ENCODE data around the gene SPTAN1. TPM values are rescaled to one million over a fixed set of nuclear protein-coding genes. Genes with fewer than 3 reads are reported as not detected.
A peak's percentile ranks its signal among the peaks of the same experiment; 100 is the strongest.
"Not testable (repeated sequence)": the region's sequence is repeated elsewhere in the genome, so short reads cannot be mapped to it uniquely, and the experiment has no call there.

SPTAN1 gene
- total RNA-seq = 368 TPM

DNA sequence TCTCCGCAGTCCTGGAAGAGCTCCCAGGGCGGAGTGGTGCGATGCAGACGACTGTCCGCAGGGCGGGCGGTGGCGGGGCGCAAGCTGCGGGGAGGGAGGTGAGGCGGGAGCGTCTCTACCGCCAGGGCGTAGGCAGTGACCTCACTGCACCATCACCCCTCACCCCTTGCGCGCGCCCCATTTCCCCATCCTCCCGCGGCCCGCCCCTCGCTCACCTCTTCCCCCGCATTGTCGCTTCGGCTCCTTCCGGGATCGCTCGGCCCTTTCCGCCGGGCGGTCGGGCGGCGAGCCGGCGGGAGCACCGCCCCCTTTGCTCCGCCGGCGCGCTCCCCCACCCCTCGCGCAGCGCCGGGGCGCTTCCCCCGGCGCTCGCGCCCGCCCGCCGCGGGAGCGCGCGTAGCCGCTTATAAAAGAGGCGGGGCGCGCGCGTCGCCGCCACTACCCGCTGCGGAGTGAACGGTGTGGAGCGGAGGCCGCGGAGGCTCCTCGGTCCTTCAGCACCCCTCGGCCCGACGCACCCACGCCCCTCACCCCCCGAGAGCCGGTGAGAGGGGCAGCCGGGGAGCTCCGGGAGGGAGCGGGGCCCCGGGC is at the start of gene SPTAN1:
Gene SPTAN1, plus strand, starts transcription at position 435 of the 591 bp plus-strand sequence. CDS start 14,154 bp downstream, outside the sequence.
- H3K4me1 ChIP-seq (ENCODE audit: control insufficient read depth in 3 of 3, insufficient read depth in 3 of 3, low read length in 3 of 3) = peaks cover 37 to 47% (median 44%) of the 10 kb centered on the region in 3 donors

DNA sequence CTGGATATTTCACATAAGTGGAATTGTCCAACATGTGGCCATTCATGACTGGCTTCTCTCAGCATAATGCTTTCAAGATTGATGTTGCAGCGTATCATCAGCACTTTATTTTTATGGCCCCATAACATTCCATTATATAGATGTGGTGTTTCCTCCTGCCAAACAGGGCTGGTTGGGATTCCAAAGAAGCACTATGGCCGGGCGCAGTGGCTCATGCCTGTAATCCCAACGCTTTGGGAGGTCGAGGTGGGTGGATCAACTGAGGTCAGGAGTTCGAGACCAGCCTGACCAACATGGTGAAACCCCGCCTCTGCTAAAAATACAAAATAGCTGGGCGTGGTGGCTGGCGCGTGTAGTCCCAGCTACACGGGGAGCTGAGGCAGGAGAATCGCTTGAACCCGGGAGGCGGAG is 49.0 kb upstream of the SPTAN1 start:
- H3K9ac ChIP-seq (ENCODE audit: low read depth in 1 of 3, low read length in 3 of 3); H3K27ac ChIP-seq (ENCODE audit: low read depth, low read length); H3K36me3 ChIP-seq (ENCODE audit: control insufficient read depth in 3 of 3, insufficient read depth in 3 of 3, low read length in 3 of 3); H3K27me3 ChIP-seq (ENCODE audit: control insufficient read depth in 3 of 3, insufficient read depth in 3 of 3, low read length in 3 of 3); H3K9me3 ChIP-seq (ENCODE audit: control insufficient read depth in 3 of 3, low read length in 3 of 3): not testable (repeated sequence)
- Histone ChIP-seq H3K4me3 (ENCODE audit: low read length in 3 of 3) (peak overlapping the region in 2 of 3 donors; percentile 96 to 98), H3K4me1 (ENCODE audit: control insufficient read depth in 3 of 3, insufficient read depth in 3 of 3, low read length in 3 of 3) (peaks cover 8 to 19% (median 19%) of the 10 kb centered on the region in 3 donors)

More for the DNA sequence above, at the start of gene SPTAN1:
- Histone ChIP-seq H3K9ac (ENCODE audit: low read depth in 1 of 3, low read length in 3 of 3) (peak within 1 kb of the TSS; percentile 79 to 89 (median 82)), H3K9me3 (ENCODE audit: control insufficient read depth in 3 of 3, low read length in 3 of 3) (no peaks in the 10 kb centered on the region), H3K36me3 (ENCODE audit: control insufficient read depth in 3 of 3, insufficient read depth in 3 of 3, low read length in 3 of 3) (no peaks in the 10 kb centered on the region), H3K4me3 (ENCODE audit: low read length in 3 of 3) (peak within 1 kb of the TSS; percentile 83 to 93 (median 84)), H3K27me3 (ENCODE audit: control insufficient read depth in 3 of 3, insufficient read depth in 3 of 3, low read length in 3 of 3) (no peaks in the 10 kb centered on the region), H3K27ac (ENCODE audit: low read depth, low read length) (peak within 1 kb of the TSS; percentile 78)

DNA sequence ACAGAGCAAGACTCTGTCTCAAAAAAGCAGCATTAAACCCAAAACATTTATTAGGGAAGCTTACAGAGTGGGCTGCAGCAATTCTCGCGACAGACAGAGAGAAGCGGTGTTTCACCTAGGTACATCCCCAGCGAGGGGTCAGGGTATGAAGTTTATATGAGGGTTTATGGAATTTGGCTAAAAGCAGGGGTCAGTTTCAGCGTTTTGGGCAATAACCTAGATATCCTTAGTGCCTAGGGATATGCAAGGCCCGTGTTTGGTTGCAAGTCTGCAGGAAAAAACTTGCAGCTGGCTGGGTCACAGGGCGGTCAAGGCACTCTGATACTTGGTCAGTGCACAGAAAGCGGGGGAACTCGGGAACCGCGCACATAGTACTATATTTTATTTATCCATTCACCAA is 48.5 kb upstream of the SPTAN1 start:
- Histone ChIP-seq H3K4me3 (ENCODE audit: low read length in 3 of 3) (peak overlapping the region; percentile 96 to 99 (median 98)), H3K9me3 (ENCODE audit: control insufficient read depth in 3 of 3, low read length in 3 of 3) (no peaks in the 10 kb centered on the region), H3K4me1 (ENCODE audit: control insufficient read depth in 3 of 3, insufficient read depth in 3 of 3, low read length in 3 of 3) (peaks cover 8 to 19% (median 19%) of the 10 kb centered on the region in 3 donors), H3K27me3 (ENCODE audit: control insufficient read depth in 3 of 3, insufficient read depth in 3 of 3, low read length in 3 of 3) (no peaks in the 10 kb centered on the region), H3K9ac (ENCODE audit: low read depth in 1 of 3, low read length in 3 of 3) (peak overlapping the region; percentile 72 to 97 (median 79)), H3K36me3 (ENCODE audit: control insufficient read depth in 3 of 3, insufficient read depth in 3 of 3, low read length in 3 of 3) (peaks cover 2 to 6% (median 4%) of the 10 kb centered on the region in 3 donors), H3K27ac (ENCODE audit: low read depth, low read length) (no peak overlapping the region)

DNA sequence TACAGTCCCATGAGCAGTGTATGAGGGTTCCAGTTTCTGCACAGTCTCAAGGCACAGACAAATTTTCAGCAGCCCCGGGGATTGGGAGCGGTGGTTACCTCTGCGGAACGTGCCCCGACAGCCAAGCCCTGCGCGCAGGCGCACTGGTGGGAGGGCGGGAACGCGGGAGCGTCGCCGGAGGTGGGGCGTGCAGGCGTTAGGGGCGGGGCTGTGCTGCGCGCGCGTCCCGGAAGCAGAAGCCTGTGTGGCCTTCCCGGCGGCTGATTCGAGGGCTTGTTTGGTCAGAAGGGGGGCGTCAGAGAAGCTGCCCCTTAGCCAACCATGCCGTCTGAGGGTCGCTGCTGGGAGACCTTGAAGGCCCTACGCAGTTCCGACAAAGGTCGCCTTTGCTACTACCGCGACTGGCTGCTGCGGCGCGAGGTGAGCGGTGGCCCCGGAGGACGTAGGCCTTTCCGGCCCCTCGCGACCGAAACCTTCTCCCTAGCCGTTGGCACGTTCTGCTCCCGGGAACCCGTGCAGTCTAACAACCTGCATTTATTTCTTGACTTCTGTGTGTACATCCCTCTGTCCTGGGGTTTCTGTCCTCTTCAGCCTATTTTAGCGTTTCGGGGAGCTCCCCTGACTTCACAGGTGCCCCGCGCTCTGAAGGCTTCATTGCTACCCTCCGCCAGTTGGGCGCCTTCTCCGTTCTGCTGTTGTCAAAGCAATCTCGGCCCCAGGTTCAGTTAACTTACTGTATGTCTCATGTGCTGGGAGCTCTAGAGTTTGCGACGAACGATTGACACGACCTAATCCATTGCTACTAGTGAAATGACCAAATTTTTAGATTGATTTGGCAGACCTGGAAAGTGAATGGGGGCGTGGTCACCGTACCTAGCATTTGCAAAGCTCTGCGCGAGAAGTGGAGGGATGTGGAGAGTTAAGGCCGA is 47.6 kb upstream of the SPTAN1 start, which contains the start of gene GLE1:
Gene GLE1, plus strand, starts transcription at position 235 of the 929 bp plus-strand sequence. Its CDS starts 87 bp downstream, at position 322.
- H3K4me3 ChIP-seq (ENCODE audit: low read length in 3 of 3) = peak within 1 kb of the TSS; percentile 96 to 99 (median 98)
- H3K9ac ChIP-seq (ENCODE audit: low read depth in 1 of 3, low read length in 3 of 3) = peak within 1 kb of the TSS; percentile 79 to 99 (median 97)
- H3K27me3 ChIP-seq (ENCODE audit: control insufficient read depth in 3 of 3, insufficient read depth in 3 of 3, low read length in 3 of 3) = no peaks in the 10 kb centered on the region
- peaks cover 8 to 19% (median 19%) of the 10 kb centered on the region in 3 donors for H3K4me1 ChIP-seq (ENCODE audit: control insufficient read depth in 3 of 3, insufficient read depth in 3 of 3, low read length in 3 of 3)
- H3K36me3 ChIP-seq (ENCODE audit: control insufficient read depth in 3 of 3, insufficient read depth in 3 of 3, low read length in 3 of 3) = peaks cover 2 to 9% (median 7%) of the 10 kb centered on the region in 3 donors
- peak within 1 kb of the TSS; percentile 75 for H3K27ac ChIP-seq (ENCODE audit: low read depth, low read length)
- H3K9me3 ChIP-seq (ENCODE audit: control insufficient read depth in 3 of 3, low read length in 3 of 3) = no peaks in the 10 kb centered on the region

GRCh38 chr9:128505414-128505765 is 47.0 kb upstream of the SPTAN1 start:
- Histone ChIP-seq H3K36me3 (ENCODE audit: control insufficient read depth in 3 of 3, insufficient read depth in 3 of 3, low read length in 3 of 3) (peaks cover 5 to 11% (median 10%) of the 10 kb centered on the region in 3 donors), H3K9me3 (ENCODE audit: control insufficient read depth in 3 of 3, low read length in 3 of 3) (no peaks in the 10 kb centered on the region), H3K27ac (ENCODE audit: low read depth, low read length) (peak overlapping the region; percentile 75), H3K4me1 (ENCODE audit: control insufficient read depth in 3 of 3, insufficient read depth in 3 of 3, low read length in 3 of 3) (peaks cover 8 to 19% (median 19%) of the 10 kb centered on the region in 3 donors), H3K9ac (ENCODE audit: low read depth in 1 of 3, low read length in 3 of 3) (peak overlapping the region; percentile 79 to 99 (median 97)), H3K4me3 (ENCODE audit: low read length in 3 of 3) (peak overlapping the region; percentile 96 to 99 (median 98)), H3K27me3 (ENCODE audit: control insufficient read depth in 3 of 3, insufficient read depth in 3 of 3, low read length in 3 of 3) (no peaks in the 10 kb centered on the region)

DNA sequence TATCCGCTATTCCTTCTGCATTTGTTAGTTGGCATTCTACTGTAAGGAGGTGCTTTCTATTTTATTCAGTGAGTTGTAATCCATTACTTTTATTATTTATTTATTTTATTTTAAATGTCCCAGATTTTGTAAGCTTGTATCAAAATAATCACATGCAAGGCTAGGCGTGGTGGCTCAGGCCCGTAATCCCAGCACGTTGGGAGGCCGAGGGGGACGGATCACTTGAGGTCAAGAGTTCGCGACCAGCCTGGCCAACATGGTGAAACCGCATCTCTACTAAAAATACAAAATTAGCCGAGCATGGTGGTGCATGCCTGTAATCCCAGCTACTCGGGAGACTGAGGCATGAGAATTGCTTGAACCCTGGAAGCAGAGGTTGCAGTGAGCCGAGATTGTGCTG is 46.5 kb upstream of the SPTAN1 start:
- H3K9ac ChIP-seq (ENCODE audit: low read depth in 1 of 3, low read length in 3 of 3) = peak overlapping the region; percentile 34 to 97 (median 79)
- not testable (repeated sequence) for H3K9me3 ChIP-seq (ENCODE audit: control insufficient read depth in 3 of 3, low read length in 3 of 3); H3K27me3 ChIP-seq (ENCODE audit: control insufficient read depth in 3 of 3, insufficient read depth in 3 of 3, low read length in 3 of 3); H3K27ac ChIP-seq (ENCODE audit: low read depth, low read length)
- peaks cover 8 to 19% (median 19%) of the 10 kb centered on the region in 3 donors for H3K4me1 ChIP-seq (ENCODE audit: control insufficient read depth in 3 of 3, insufficient read depth in 3 of 3, low read length in 3 of 3)
- peak overlapping the region; percentile 96 to 99 (median 98) for H3K4me3 ChIP-seq (ENCODE audit: low read length in 3 of 3)
- peaks cover 5 to 12% (median 12%) of the 10 kb centered on the region in 3 donors for H3K36me3 ChIP-seq (ENCODE audit: control insufficient read depth in 3 of 3, insufficient read depth in 3 of 3, low read length in 3 of 3)

DNA sequence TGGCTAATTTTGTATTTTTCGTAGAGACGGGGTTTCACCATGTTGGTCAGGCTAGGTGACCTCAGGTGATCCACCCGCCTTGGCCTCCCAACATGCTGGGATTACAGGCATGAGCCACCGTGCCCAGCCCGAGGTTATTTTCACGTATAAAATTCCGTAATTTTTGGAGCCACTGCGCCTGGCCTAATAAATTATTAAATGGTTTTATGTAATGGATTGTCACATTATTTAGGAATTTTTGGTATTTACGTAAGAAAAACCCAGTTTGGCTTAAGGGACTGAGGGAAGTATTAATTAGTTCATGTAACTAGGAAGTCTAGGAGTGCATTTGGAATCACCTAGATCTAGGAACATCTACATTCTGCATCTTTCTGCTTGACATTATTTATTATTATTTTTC is 39.6 kb upstream of the SPTAN1 start:
- Histone ChIP-seq H3K36me3 (ENCODE audit: control insufficient read depth in 3 of 3, insufficient read depth in 3 of 3, low read length in 3 of 3) (peaks cover 7 to 32% (median 30%) of the 10 kb centered on the region in 3 donors), H3K4me3 (ENCODE audit: low read length in 3 of 3) (no peak overlapping the region), H3K9ac (ENCODE audit: low read depth in 1 of 3, low read length in 3 of 3) (no peak overlapping the region), H3K9me3 (ENCODE audit: control insufficient read depth in 3 of 3, low read length in 3 of 3) (no peaks in the 10 kb centered on the region), H3K27ac (ENCODE audit: low read depth, low read length) (no peak overlapping the region), H3K4me1 (ENCODE audit: control insufficient read depth in 3 of 3, insufficient read depth in 3 of 3, low read length in 3 of 3) (no peaks in the 10 kb centered on the region), H3K27me3 (ENCODE audit: control insufficient read depth in 3 of 3, insufficient read depth in 3 of 3, low read length in 3 of 3) (no peaks in the 10 kb centered on the region)

DNA sequence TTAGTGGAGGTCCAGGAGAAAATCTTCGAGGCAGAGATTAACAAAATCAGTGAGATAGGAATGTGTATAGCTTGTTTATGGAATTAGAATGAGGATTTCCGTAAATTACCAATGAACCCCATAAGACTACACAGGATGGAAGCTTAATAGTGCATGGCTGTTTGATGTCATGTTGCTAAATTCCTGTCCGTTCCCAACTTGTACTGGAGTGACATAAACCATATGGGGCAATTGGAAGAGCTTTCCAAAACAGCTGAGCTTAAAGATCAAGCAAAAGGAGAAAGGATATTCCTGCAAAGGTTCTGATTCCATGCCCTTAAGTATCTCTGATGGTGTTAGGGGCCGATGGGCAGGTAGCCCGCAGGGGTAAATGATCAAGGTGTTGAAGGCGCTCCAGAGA is 30.4 kb upstream of the SPTAN1 start:
- no peak overlapping the region for H3K4me3 ChIP-seq (ENCODE audit: low read length in 3 of 3)
- peaks cover 21 to 31% (median 31%) of the 10 kb centered on the region in 3 donors for H3K36me3 ChIP-seq (ENCODE audit: control insufficient read depth in 3 of 3, insufficient read depth in 3 of 3, low read length in 3 of 3)
- H3K4me1 ChIP-seq (ENCODE audit: control insufficient read depth in 3 of 3, insufficient read depth in 3 of 3, low read length in 3 of 3) = peaks cover 0 to 2% (median 0%) of the 10 kb centered on the region in 3 donors

DNA sequence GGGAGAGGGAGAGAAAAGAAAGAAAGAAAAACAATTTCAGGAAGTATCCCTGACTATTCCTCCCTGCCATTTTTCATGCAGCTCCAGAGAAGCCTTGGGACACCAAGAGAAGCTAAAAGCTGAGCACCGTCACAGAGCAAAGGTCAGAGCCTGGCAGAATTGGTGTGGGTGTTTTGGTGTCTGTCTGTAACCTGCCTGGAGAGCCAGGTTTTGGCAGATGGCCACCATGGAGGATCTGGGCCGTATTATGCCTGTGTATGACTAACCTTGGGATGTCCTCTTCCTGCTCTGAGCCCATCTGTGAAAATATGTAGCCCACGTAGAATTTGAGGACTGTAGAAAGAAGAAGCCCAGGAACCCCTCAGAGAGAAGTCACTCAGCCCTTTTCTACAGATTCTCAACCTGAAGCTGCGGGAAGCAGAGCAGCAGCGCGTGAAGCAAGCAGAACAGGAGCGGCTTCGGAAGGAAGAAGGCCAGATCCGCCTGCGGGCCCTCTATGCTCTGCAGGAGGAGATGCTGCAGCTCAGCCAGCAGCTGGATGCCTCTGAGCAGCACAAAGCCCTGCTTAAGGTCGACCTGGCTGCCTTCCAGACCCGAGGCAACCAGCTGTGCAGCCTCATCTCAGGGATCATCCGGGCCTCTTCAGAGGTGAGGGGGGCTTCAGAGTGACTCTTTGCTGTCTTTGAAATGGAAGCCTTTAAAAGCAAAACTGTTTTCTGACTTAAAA is 29.0 kb upstream of the SPTAN1 start:
- Histone ChIP-seq H3K9me3 (ENCODE audit: control insufficient read depth in 3 of 3, low read length in 3 of 3) (no peaks in the 10 kb centered on the region), H3K27ac (ENCODE audit: low read depth, low read length) (no peak overlapping the region), H3K36me3 (ENCODE audit: control insufficient read depth in 3 of 3, insufficient read depth in 3 of 3, low read length in 3 of 3) (peaks cover 25 to 34% (median 32%) of the 10 kb centered on the region in 3 donors), H3K4me1 (ENCODE audit: control insufficient read depth in 3 of 3, insufficient read depth in 3 of 3, low read length in 3 of 3) (peaks cover 0 to 2% (median 0%) of the 10 kb centered on the region in 3 donors), H3K4me3 (ENCODE audit: low read length in 3 of 3) (no peak overlapping the region), H3K27me3 (ENCODE audit: control insufficient read depth in 3 of 3, insufficient read depth in 3 of 3, low read length in 3 of 3) (no peaks in the 10 kb centered on the region), H3K9ac (ENCODE audit: low read depth in 1 of 3, low read length in 3 of 3) (no peak overlapping the region)

More for the DNA sequence above, 30.4 kb upstream of the SPTAN1 start:
- Histone ChIP-seq H3K9ac (ENCODE audit: low read depth in 1 of 3, low read length in 3 of 3) (no peak overlapping the region), H3K27me3 (ENCODE audit: control insufficient read depth in 3 of 3, insufficient read depth in 3 of 3, low read length in 3 of 3) (no peaks in the 10 kb centered on the region), H3K27ac (ENCODE audit: low read depth, low read length) (no peak overlapping the region), H3K9me3 (ENCODE audit: control insufficient read depth in 3 of 3, low read length in 3 of 3) (no peaks in the 10 kb centered on the region)

Data from skeletal muscle tissue (tissue), 4 donors.